GM18498 (cell line): ENCODE data around the gene IFNL1.
"Not testable (repeated sequence)": the region's sequence is repeated elsewhere in the genome, so short reads cannot be mapped to it uniquely, and the experiment has no call there.

ENCODE experiments used
- ATAC-seq: cut with Tn5 transposase; IDR thresholded peaks from one replicate; pipeline ENCODE4 v1.9.1; 2021; ENCODE audit warnings: mild to moderate bottlenecking, moderate library complexity; ENCODE audit not compliant: unreplicated experiment

The IFNL1 gene

GRCh38 chr19:39270036-39270871 is 26.0 kb upstream of the IFNL1 start:
- no peak for ATAC-seq

GRCh38 chr19:39273859-39274258 is 22.3 kb upstream of the IFNL1 start:
- not testable (repeated sequence) for ATAC-seq

- ATAC-seq, result no peak
Observed at GRCh38 chr19:39275578-39275977, 20.6 kb upstream of the IFNL1 start.

GRCh38 chr19:39276740-39277139 is 19.5 kb upstream of the IFNL1 start:
- no peak for ATAC-seq

GRCh38 chr19:39277598-39277997 is 18.6 kb upstream of the IFNL1 start:
- no peak for ATAC-seq

GRCh38 chr19:39282021-39282420 is 14.2 kb upstream of the IFNL1 start:
- ATAC-seq, result no peak

- no peak for ATAC-seq
Observed at GRCh38 chr19:39284032-39284431, 12.2 kb upstream of the IFNL1 start.

- no peak for ATAC-seq
Observed at GRCh38 chr19:39293394-39293793, 2.8 kb upstream of the IFNL1 start.

GRCh38 chr19:39296906-39297305 is 699 bp downstream of the IFNL1 start:
- no peak for ATAC-seq

- ATAC-seq, result no peak
Observed at GRCh38 chr19:39297931-39298634, 1.9 kb downstream of the IFNL1 start.

GRCh38 chr19:39299404-39299803 is 3.2 kb downstream of the IFNL1 start:
- no peak for ATAC-seq

GRCh38 chr19:39299832-39300231 is 3.6 kb downstream of the IFNL1 start:
- no peak for ATAC-seq

GRCh38 chr19:39301021-39301420 is 4.8 kb downstream of the IFNL1 start:
- no peak for ATAC-seq

- no peak for ATAC-seq
Observed at GRCh38 chr19:39301562-39301961, 5.4 kb downstream of the IFNL1 start.

- ATAC-seq, result no peak
Observed at GRCh38 chr19:39303373-39304184, 7.4 kb downstream of the IFNL1 start.

GRCh38 chr19:39304185-39304513 is 7.9 kb downstream of the IFNL1 start:
- no peak for ATAC-seq

- no peak for ATAC-seq
Observed at GRCh38 chr19:39304701-39305571, 8.7 kb downstream of the IFNL1 start.

GRCh38 chr19:39306075-39306474 is 9.9 kb downstream of the IFNL1 start:
- no peak for ATAC-seq

- ATAC-seq, result no peak
Observed at GRCh38 chr19:39307046-39307821, 11.0 kb downstream of the IFNL1 start.
